HG02840 (cell line): ENCODE data around the gene GLYR1.

ENCODE experiments used
- ATAC-seq: cut with Tn5 transposase; IDR thresholded peaks from one replicate; pipeline ENCODE4 v1.9.1; 2021; ENCODE audit warnings: mild to moderate bottlenecking, moderate library complexity, moderate number of reproducible peaks; ENCODE audit not compliant: unreplicated experiment, low FRiP score

The GLYR1 gene

GRCh38 chr16:4769306-4769638, 77.8 kb downstream of the GLYR1 start:
- ATAC-seq: no peak

- peak; percentile 46 for ATAC-seq
These were observed 78.4 kb downstream of the GLYR1 start for GRCh38 chr16:4768549-4769305.

- ATAC-seq: no peak
These were observed 79.1 kb downstream of the GLYR1 start for GRCh38 chr16:4767872-4768548.

GRCh38 chr16:4766875-4767628, 80.0 kb downstream of the GLYR1 start, which contains the start of gene ZNF500:
Gene ZNF500 (minus strand): TSS chr16:4767162. CDS start chr16:4765978, 1,184 bp downstream.
- peak; percentile 85 for ATAC-seq

- no peak for ATAC-seq
These were observed 81.3 kb downstream of the GLYR1 start for GRCh38 chr16:4765511-4766474.

- ATAC-seq: no peak
These were observed 83.3 kb downstream of the GLYR1 start for GRCh38 chr16:4763791-4764190.

- ATAC-seq: no peak
These were observed 84.9 kb downstream of the GLYR1 start for GRCh38 chr16:4762205-4762604.

- no peak for ATAC-seq
These were observed 86.7 kb downstream of the GLYR1 start for GRCh38 chr16:4760221-4760910.

- no peak for ATAC-seq
These were observed 91.4 kb downstream of the GLYR1 start for GRCh38 chr16:4755687-4756086.

- no peak for ATAC-seq
These were observed 92.2 kb downstream of the GLYR1 start for GRCh38 chr16:4754865-4755264.

GRCh38 chr16:4753227-4753626, 93.9 kb downstream of the GLYR1 start:
- ATAC-seq: no peak
